GM10266 (cell line): Measurements from ENCODE around the gene RNF166.

Source experiments
- DNase-seq: peaks from one replicate; pipeline ENCODE4 v3.0.0; 2012; ENCODE audit errors: extremely low spot score
- TF ChIP-seq, protein P1 (sequence below): IDR thresholded peaks from 2 replicates; pipeline ENCODE4 v1.5.1; 2012; ENCODE audit warnings: mild to moderate bottlenecking, low read depth; ENCODE audit not compliant: control insufficient read depth, insufficient read depth; ENCODE audit errors: missing control alignments

Gene RNF166

DNA sequence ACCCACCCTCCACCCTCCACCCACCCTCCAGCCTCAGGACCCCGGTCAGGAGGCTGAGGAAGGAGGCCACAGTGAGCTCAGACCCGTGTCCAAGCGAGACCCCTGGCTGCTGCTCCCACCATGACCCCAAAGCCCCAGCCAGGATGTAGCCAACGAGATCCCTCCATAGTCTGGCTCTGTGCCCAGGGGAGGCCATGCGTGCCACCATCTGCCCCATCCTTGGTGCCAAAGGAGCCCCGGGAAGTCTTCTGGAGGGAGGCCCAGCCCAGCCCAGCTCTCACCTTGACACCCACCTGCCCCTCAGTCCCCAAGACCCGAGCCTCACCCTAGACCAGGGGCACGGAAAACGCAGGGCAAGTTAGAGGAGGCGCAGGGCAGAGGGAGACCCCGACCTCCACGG lies 44.6 kb upstream of the RNF166 start:
- DNase-seq: no peak

DNA sequence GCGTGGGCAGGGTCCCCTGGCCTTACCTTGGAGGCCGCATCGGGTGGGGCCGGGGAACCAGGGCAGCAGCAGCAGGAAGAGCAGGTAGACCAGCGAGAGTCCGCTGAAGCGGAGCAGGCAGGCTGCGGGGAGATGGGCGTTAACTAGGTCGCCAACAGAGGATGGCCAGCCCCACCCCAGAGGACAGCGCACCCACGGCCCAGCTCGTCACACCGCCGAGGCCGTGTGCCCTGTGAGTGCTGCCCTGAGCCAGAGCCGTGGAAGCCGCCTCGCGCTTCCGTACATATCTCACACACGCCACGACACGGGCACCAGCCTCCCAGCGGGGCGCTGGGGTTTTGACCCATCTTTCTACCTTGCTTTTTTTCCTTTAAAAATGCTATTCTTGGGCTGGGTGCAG lies 43.1 kb upstream of the RNF166 start:
- TF ChIP-seq, protein P1, sequence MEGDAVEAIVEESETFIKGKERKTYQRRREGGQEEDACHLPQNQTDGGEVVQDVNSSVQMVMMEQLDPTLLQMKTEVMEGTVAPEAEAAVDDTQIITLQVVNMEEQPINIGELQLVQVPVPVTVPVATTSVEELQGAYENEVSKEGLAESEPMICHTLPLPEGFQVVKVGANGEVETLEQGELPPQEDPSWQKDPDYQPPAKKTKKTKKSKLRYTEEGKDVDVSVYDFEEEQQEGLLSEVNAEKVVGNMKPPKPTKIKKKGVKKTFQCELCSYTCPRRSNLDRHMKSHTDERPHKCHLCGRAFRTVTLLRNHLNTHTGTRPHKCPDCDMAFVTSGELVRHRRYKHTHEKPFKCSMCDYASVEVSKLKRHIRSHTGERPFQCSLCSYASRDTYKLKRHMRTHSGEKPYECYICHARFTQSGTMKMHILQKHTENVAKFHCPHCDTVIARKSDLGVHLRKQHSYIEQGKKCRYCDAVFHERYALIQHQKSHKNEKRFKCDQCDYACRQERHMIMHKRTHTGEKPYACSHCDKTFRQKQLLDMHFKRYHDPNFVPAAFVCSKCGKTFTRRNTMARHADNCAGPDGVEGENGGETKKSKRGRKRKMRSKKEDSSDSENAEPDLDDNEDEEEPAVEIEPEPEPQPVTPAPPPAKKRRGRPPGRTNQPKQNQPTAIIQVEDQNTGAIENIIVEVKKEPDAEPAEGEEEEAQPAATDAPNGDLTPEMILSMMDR: no peak
- no peak for DNase-seq

More for the DNA sequence above, 44.6 kb upstream of the RNF166 start:
- TF ChIP-seq, protein P1: no peak

GRCh38 chr16:88748364-88748763 lies 42.2 kb upstream of the RNF166 start:
- TF ChIP-seq, protein P1: no peak
- DNase-seq: no peak

DNA sequence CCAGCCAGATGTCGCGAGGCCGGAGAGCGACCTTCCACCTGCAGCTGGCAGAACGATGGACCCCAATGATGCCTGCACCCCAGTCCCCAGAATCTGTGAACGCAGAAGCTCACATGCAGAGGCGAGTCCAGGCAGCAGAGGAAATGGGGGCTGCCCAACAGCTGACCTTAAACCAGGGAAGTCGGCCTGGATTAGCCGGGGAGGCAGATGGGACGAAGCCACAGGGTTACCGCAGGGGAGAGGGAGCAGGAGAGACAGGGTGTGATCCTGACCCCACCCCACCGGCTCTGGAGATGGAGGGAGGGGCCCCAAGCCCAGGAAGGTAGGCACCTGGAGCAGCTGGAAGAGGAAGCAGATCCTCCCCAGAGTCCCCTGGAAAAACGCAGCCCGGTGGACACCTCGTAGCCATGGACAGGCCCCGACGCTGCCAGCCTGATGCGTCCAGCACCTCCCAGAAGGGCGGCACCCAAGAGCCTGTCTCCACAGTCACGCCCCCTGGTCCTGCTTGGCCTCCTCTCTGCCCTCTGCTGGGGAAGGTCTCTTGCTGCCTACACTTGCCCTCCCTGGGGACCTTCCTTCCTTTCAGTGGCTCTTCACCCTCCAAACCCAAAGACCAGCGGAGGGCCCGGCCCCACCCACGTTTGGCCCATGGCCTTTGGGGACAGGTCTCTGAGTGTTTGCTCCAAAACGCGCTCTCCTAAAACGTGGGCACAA lies 41.5 kb upstream of the RNF166 start:
- peak; percentile 83 for DNase-seq
- TF ChIP-seq, protein P1: peak; percentile 47

DNA sequence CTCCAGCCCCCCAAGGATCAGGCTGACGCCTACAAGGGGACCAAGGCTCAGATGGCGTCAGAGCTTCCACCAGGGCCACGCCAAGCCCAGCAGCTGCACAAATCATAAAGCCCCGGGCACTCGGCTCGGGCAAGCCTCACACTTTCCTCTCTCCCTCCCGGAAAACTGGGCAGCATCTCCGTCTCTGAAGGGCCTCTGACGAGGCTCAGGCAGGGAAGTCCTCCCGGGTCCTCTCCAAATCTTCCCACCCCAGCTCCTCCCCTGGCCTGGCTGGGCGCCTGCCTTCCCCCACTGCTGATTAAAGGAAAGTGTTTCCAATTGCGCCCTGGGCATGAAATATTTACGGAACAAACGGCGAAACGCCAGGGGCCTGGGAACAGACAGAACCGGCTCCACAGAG lies 40.3 kb upstream of the RNF166 start:
- DNase-seq: no peak
- TF ChIP-seq, protein P1: no peak

- TF ChIP-seq, protein P1: no peak
- no peak for DNase-seq
Observed at GRCh38 chr16:88744577-88745521, 38.6 kb upstream of the RNF166 start.
